SU-DHL-6 (cell line): ENCODE results near the gene CD2.
A peak's percentile ranks its signal among the peaks of the same experiment; 100 is the strongest.

Experiments used
- H2AFZ ChIP-seq: fragments of 200-600 bp; sonication (generic); 2 replicates; pipeline ENCODE4 v1.6.1; 2014; ENCODE audit warnings: low read depth, mild to moderate bottlenecking, moderate library complexity, mixed read lengths, antibody characterized with exemption, low read length; ENCODE audit not compliant: severe bottlenecking
- H3F3A ChIP-seq: fragments of 200-600 bp; shearing (Covaris generic); 2 replicates; pipeline ENCODE4 v1.6.0; 2016; ENCODE audit warnings: antibody characterized with exemption, mild to moderate bottlenecking; ENCODE audit not compliant: insufficient read depth
- H3K27ac ChIP-seq: fragments of 200-600 bp; sonication (generic); 2 replicates; pipeline ENCODE4 v1.5.1; 2016; ENCODE audit warnings: low read depth, mild to moderate bottlenecking, low read length, moderate library complexity, mixed read lengths
- H3K27me3 ChIP-seq: fragments of 200-600 bp; sonication (generic), shearing (Covaris generic); 2 replicates; pipeline ENCODE4 v1.6.0; 2014; ENCODE audit warnings: mild to moderate bottlenecking, low read length
- H3K36me3 ChIP-seq: fragments of 200-600 bp; sonication (generic); 2 replicates; pipeline ENCODE4 v1.6.1; 2014; ENCODE audit warnings: mild to moderate bottlenecking, low read length, mixed read lengths
- H3K4me2 ChIP-seq: fragments of 300-600, 200-600 bp; shearing (Covaris generic), sonication (generic); 2 replicates; pipeline ENCODE4 v1.6.0; 2014; ENCODE audit warnings: low read length, low read depth, mild to moderate bottlenecking; ENCODE audit not compliant: poor library complexity, severe bottlenecking
- H3K4me3 ChIP-seq: fragments of 200-600 bp; sonication (generic); 2 replicates; pipeline ENCODE4 v1.5.1; 2014; ENCODE audit warnings: antibody characterized with exemption, low read length, mild to moderate bottlenecking, mixed read lengths; ENCODE audit not compliant: insufficient read depth, poor library complexity, severe bottlenecking
- H3K79me2 ChIP-seq: fragments of 200-600 bp; sonication (generic); 2 replicates; pipeline ENCODE4 v1.6.1; 2014; ENCODE audit warnings: mild to moderate bottlenecking, low read length, moderate library complexity; ENCODE audit not compliant: insufficient read depth
- H3K9ac ChIP-seq: fragments of 200-600 bp; sonication (generic); 2 replicates; pipeline ENCODE4 v1.7.0; 2014; ENCODE audit warnings: mild to moderate bottlenecking, low read length
- H3K9me2 ChIP-seq: fragments of 200-600 bp; sonication (generic); replicated peaks from 2 replicates; pipeline ENCODE4 v1.6.1; 2014; ENCODE audit warnings: low read length; ENCODE audit not compliant: insufficient read depth
- H3K9me3 ChIP-seq: fragments of 200-600 bp; sonication (generic); 2 replicates; pipeline ENCODE4 v1.6.1; 2014; ENCODE audit warnings: low read length, mixed read lengths; ENCODE audit not compliant: insufficient read depth
- H4K20me1 ChIP-seq: fragments of 200-600 bp; sonication (generic); 2 replicates; pipeline ENCODE4 v1.6.1; 2014; ENCODE audit warnings: low read depth, mild to moderate bottlenecking, antibody characterized with exemption, low read length, moderate library complexity, mixed read lengths
- EZH2phosphoT487 ChIP-seq: fragments of 200-600 bp; sonication (generic), shearing (Covaris generic); conservative IDR thresholded peaks from 2 replicates; pipeline ENCODE4 v1.6.1; 2018; ENCODE audit warnings: mild to moderate bottlenecking, antibody characterized with exemption, low read length, moderate library complexity, mixed read lengths
- TF ChIP-seq, protein P1 (sequence below): fragments of 200-600 bp; sonication (generic); IDR thresholded peaks from one replicate; pipeline ENCODE4 v1.5.1; 2017; ENCODE audit warnings: antibody characterized with exemption, mild to moderate bottlenecking, low read length, moderate library complexity; ENCODE audit not compliant: insufficient read depth, poor library complexity, severe bottlenecking

CD2 gene

DNA sequence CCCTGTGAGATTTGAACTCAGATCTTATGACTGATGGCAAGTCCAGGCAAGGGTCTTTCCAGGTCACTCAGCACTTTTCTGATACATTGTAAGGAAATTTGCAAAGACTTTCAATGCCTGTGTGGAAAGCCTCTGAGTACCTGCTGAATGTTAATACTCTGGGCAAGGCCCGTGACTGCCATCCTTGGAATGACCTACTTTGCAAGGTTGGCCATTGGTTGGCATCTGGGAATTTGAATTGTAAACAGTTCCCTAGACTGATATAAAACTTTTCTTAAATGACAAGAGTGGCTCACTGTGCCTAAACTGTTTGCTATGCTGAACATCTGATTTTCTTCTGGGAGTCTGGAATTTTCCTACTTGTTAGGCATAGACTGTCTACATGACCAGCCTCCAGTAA lies 57.1 kb downstream of the CD2 start:
- Histone ChIP-seq H3K9me3 (peaks cover 10% of the 10 kb centered on the region; the same call in 1 of the 2 replicates), H3K4me3 (no peak overlapping the region), H3K27me3 (no peaks in the 10 kb centered on the region), H3K36me3 (no peaks in the 10 kb centered on the region), H2AFZ (no peak overlapping the region), H3K9ac (no peak overlapping the region), H4K20me1 (no peaks in the 10 kb centered on the region), H3K4me2 (no peak overlapping the region), H3K9me2 (no peaks in the 10 kb centered on the region), H3K27ac (no peak overlapping the region), H3F3A (no peaks in the 10 kb centered on the region), H3K79me2 (no peaks in the 10 kb centered on the region)
- TF ChIP-seq, protein P1, sequence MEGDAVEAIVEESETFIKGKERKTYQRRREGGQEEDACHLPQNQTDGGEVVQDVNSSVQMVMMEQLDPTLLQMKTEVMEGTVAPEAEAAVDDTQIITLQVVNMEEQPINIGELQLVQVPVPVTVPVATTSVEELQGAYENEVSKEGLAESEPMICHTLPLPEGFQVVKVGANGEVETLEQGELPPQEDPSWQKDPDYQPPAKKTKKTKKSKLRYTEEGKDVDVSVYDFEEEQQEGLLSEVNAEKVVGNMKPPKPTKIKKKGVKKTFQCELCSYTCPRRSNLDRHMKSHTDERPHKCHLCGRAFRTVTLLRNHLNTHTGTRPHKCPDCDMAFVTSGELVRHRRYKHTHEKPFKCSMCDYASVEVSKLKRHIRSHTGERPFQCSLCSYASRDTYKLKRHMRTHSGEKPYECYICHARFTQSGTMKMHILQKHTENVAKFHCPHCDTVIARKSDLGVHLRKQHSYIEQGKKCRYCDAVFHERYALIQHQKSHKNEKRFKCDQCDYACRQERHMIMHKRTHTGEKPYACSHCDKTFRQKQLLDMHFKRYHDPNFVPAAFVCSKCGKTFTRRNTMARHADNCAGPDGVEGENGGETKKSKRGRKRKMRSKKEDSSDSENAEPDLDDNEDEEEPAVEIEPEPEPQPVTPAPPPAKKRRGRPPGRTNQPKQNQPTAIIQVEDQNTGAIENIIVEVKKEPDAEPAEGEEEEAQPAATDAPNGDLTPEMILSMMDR = no peak
- no peak for TF ChIP-seq EZH2phosphoT487

DNA sequence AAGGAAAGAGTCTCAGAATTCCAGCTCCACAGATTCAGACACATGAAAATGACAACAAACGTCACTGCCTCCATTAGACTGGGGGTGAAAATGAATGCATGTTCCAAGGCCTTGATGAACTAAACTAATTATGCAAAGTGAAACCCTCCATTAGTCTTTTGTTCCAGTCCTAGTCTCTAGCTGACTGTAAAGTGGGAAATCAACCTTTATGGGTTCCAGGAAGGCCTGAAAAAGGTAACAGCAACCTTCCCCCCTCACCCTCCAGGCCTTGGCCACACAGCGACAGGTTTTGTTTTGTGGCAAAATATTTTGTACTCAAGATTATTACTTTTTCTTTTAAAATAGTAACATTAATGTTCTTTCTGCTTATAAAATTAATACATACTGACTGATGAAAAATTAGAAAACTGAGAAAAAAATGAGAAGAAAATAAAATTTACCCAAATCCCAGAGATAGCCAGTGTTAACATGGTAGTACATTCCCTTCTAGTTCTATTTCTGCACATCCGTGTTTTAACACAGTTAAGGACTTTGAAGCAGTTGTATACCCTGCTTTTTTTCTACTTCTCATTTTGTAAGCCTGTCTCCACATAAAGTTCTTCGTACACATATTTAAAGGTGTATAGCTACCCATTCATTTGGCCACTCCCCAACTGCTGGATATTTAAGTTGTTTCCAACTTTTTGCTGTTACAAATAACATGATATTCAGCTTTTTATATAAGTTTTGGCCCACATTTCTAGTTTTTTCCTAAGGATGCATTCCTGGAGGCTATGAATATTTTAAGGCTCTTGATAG lies 60.9 kb downstream of the CD2 start:
- Histone ChIP-seq H3K4me3 (no peak overlapping the region), H3K27ac (no peak overlapping the region), H3K36me3 (no peaks in the 10 kb centered on the region), H3K4me2 (no peak overlapping the region), H2AFZ (no peak overlapping the region), H3K9me2 (no peaks in the 10 kb centered on the region), H3F3A (no peaks in the 10 kb centered on the region), H3K27me3 (no peaks in the 10 kb centered on the region), H3K9ac (no peak overlapping the region), H4K20me1 (no peaks in the 10 kb centered on the region), H3K9me3 (peaks cover 10% of the 10 kb centered on the region; the same call in 1 of the 2 replicates), H3K79me2 (no peaks in the 10 kb centered on the region)
- TF ChIP-seq, protein P1 = no peak
- TF ChIP-seq EZH2phosphoT487 = no peak

- Histone ChIP-seq H3K27ac (no peak overlapping the region), H3K27me3 (no peaks in the 10 kb centered on the region), H3F3A (no peaks in the 10 kb centered on the region), H3K9ac (no peak overlapping the region), H3K9me3 (peaks cover 8% of the 10 kb centered on the region; the same call in 1 of the 2 replicates), H3K4me2 (no peak overlapping the region), H3K4me3 (no peak overlapping the region), H3K9me2 (no peaks in the 10 kb centered on the region), H3K79me2 (no peaks in the 10 kb centered on the region), H4K20me1 (no peaks in the 10 kb centered on the region), H2AFZ (no peak overlapping the region), H3K36me3 (no peaks in the 10 kb centered on the region)
- TF ChIP-seq, protein P1 = peak; percentile 76
- no peak for TF ChIP-seq EZH2phosphoT487
Measured at GRCh38 chr1:116817582-116818064, 63.4 kb downstream of the CD2 start.
